H4 (cell line): ENCODE measurements around the gene RPL18A. TPM values are rescaled to one million over a fixed set of nuclear protein-coding genes. Genes with fewer than 3 reads are reported as not detected.
A peak's percentile ranks its signal among the peaks of the same experiment; 100 is the strongest.

Experiments
- DNase-seq: peaks from one replicate; pipeline ENCODE4 v3.0.0-alpha.2; 2015; ENCODE audit warnings: low spot score
- total RNA-seq: library from RNA; depleted of rRNA; stranded (reverse); fragments of >200 nt; shearing (Covaris generic); gene quantifications from 2 replicates; pipeline ENCODE4 v1.2.3, GENCODE V29; 2014

RPL18A gene
- total RNA-seq, 1 experiment from 2014 or later: 1,297 TPM

GRCh38 chr19:17841810-17842662 is 17.7 kb upstream of the RPL18A start:
- DNase-seq: peak; percentile 65

GRCh38 chr19:17842663-17843291 is 16.9 kb upstream of the RPL18A start:
- DNase-seq: no peak

DNA sequence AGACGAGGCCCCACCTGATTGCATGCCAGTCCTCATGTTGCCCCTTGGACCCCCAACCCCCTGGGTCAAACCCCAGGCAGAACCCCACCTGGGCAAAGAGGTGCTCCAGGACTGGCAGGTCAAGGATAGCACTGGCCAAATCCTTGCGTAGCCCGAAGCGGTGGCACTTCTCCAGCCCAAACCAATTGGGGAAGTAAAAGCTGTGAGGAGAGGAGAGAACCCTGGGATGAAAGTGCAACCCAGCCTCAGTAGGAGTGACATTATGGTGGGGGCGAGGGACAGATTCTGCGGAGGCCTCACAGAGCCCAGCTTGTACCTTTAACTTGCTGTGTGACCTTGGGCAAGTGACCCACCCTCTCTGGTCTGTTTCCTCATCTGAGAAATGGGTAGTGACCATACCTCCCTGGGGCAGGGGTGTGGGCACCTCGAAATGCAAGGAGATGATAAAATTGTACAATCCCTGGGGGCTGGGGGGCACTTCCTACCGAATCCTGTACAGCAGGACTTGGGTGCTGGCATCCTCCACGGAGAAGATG is 16.4 kb upstream of the RPL18A start:
- DNase-seq: no peak

- no peak for DNase-seq
These were observed 15.7 kb upstream of the RPL18A start for GRCh38 chr19:17843908-17844490.

- DNase-seq: no peak
These were observed 13.6 kb upstream of the RPL18A start for GRCh38 chr19:17846146-17846545.

- DNase-seq: no peak
These were observed 12.0 kb upstream of the RPL18A start, which contains the start of gene JAK3 for GRCh38 chr19:17847538-17848366. TSS of gene JAK3 (minus strand) at chr19:17847982. CDS start at chr19:17844417, 3,565 bp downstream.

- DNase-seq: no peak
These were observed 11.0 kb upstream of the RPL18A start for GRCh38 chr19:17848595-17849292.

DNA sequence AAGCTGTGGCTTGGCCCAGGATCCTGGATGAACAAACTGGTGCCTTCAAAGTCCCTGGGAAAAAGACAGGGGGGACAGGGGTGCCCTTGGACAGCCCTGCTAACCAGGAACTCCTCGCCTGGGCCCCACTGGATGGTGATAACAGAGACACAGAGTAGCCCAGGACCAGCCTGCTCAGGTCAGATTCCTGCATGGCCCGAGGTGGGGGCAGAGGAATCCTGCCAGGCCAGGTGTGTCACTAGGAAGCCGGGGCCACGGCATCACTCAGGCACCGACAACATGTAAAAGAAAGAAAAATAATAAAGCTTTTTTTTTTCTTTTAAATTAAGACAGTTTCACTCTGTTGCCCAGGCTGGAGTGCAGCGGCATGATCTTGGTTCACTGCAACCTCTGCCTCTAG is 5.6 kb upstream of the RPL18A start:
- DNase-seq: no peak

- peak; percentile 77 for DNase-seq
These were observed 4.2 kb upstream of the RPL18A start for GRCh38 chr19:17855280-17856152.

- DNase-seq: no peak
These were observed 752 bp downstream of the RPL18A start for GRCh38 chr19:17860331-17860992.

GRCh38 chr19:17860993-17861360 is 1.3 kb downstream of the RPL18A start:
- DNase-seq: no peak

DNA sequence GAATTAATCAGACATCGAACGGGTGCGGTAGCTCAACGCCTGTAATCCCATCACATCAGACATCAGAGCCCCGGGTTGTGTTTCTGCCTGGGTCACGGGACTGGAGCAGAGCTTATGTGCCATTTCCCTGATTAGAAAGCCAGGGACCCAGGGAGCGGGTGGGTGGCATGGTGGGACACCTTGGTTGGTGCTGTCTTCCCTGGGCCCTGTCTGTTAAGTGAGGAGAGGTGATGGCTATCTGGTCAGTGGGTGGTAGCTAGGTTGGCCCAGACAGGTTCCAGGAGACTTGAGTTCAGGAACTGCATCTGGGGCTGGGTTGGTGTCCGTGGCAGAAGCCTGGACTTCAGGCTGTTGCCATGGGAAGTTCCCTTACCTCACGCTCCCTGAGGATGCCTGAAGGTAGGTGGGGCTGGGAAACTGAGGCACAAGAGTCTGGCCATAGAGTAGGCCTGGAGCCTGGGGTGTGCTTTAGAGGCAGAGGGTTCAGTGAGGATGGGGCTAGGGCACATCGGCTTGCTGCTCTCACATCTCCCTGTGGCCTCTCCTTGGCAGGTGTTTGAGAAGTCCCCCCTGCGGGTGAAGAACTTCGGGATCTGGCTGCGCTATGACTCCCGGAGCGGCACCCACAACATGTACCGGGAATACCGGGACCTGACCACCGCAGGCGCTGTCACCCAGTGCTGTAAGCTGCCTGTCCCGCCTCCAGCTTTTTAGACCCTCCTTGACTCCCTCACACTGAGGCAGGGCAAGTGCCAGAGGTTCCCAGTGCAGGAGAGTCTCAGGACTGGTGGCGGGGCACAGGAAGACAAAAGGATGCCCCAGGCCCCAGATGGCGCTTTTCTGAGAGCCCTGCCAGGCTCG is 2.1 kb downstream of the RPL18A start:
- no peak for DNase-seq

GRCh38 chr19:17862711-17863519 is 3.2 kb downstream of the RPL18A start:
- no peak for DNase-seq

- DNase-seq: no peak
These were observed 3.9 kb downstream of the RPL18A start for GRCh38 chr19:17863520-17864182.

DNA sequence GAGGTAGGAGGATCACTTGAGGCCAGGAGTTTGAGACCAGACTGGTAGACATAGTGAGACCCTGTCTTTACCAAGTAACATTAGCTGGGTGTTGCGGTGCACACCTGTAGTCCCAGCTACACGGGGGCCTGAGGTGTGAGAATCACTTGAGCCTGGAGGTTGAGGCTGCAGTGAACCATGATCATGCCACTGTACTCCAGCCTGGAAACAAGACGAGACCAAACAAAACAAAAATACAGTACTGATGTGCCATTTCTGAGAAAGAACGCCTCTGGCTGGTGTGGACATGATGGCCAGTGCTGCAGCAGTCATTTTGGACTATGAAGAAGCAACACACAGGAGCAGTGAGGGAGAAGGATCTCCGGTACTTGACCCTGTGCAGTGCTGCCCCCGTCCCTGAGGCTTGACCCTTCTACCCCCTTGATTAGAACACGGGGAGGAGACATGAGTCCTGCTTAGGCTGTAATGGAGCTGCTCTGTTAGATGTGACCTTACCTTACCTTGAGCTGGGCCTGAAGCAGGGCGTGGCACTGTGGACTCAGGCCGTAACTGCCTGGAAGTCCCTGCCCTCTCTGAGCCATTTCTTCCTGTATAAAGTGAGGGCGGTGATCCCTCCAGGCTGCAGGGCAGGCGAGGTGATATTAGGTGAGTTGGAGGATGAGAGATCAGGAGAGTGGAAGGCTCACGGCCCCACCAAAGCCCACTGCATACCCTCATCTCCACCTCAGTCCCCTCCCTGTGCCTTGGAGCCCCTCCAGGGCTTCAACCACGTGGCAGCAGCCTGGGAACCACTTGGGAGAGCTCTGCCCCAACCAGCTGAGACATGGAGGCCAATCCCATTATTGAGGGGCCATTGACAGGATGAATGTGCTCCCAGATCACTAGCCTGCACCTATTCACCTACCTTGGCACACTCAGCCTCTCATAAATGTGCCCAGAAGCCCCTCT is 5.9 kb downstream of the RPL18A start:
- DNase-seq: peak; percentile 61
